Measurements from ENCODE around the gene LCE7A. TPM values are rescaled to one million over a fixed set of nuclear protein-coding genes. Genes with fewer than 3 reads are reported as not detected.

The LCE7A gene
- total RNA-seq, 1 donor from 2014 or later = not detected

DNA sequence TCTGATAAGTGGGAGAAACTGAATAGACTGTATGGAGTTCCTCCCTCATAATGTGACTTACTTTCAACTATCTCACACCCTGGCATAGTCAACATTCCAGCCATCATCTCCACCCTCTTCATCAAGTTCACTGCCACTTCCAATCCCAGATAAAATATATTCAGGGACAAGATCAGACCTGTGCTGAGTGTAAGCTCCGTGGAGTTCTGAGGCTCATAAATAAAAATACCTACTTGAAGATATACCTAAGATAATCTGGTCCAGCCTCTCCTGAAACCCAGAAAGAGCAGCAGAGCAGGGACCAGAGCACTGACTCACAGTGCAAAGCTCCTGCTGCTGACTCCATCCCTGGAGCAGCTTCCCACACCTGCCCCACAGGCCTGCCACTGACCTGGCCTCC, 1.7 kb upstream of the LCE7A start:
- Histone ChIP-seq H3K9me3 (no peaks in the 10 kb centered on the region), H3K36me3 (no peaks in the 10 kb centered on the region), H3K4me1 (no peaks in the 10 kb centered on the region), H3K4me3 (no peak overlapping the region), H3K27ac (no peak overlapping the region), H3K27me3 (ENCODE audit: low read depth) (no peaks in the 10 kb centered on the region)
- TF ChIP-seq, protein P1, sequence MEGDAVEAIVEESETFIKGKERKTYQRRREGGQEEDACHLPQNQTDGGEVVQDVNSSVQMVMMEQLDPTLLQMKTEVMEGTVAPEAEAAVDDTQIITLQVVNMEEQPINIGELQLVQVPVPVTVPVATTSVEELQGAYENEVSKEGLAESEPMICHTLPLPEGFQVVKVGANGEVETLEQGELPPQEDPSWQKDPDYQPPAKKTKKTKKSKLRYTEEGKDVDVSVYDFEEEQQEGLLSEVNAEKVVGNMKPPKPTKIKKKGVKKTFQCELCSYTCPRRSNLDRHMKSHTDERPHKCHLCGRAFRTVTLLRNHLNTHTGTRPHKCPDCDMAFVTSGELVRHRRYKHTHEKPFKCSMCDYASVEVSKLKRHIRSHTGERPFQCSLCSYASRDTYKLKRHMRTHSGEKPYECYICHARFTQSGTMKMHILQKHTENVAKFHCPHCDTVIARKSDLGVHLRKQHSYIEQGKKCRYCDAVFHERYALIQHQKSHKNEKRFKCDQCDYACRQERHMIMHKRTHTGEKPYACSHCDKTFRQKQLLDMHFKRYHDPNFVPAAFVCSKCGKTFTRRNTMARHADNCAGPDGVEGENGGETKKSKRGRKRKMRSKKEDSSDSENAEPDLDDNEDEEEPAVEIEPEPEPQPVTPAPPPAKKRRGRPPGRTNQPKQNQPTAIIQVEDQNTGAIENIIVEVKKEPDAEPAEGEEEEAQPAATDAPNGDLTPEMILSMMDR (IDR thresholded peaks at IDR 0.05) = no peak
- DNase-seq (no peak), ATAC-seq (no peak)
- intact Hi-C loops (cut with DNase I) = no loop called here

GRCh38 chr1:152860129-152860528, 333 bp downstream of the LCE7A start:
- ATAC-seq (no peak), DNase-seq (no peak)
- Histone ChIP-seq H3K36me3 (no peaks in the 10 kb centered on the region), H3K27me3 (ENCODE audit: low read depth) (no peaks in the 10 kb centered on the region), H3K4me3 (no peak overlapping the region), H3K4me1 (no peaks in the 10 kb centered on the region), H3K9me3 (no peaks in the 10 kb centered on the region), H3K27ac (no peak overlapping the region)
- TF ChIP-seq, protein P1 (IDR thresholded peaks at IDR 0.05) = no peak
- intact Hi-C loops (cut with DNase I) = no loop called here

DNA sequence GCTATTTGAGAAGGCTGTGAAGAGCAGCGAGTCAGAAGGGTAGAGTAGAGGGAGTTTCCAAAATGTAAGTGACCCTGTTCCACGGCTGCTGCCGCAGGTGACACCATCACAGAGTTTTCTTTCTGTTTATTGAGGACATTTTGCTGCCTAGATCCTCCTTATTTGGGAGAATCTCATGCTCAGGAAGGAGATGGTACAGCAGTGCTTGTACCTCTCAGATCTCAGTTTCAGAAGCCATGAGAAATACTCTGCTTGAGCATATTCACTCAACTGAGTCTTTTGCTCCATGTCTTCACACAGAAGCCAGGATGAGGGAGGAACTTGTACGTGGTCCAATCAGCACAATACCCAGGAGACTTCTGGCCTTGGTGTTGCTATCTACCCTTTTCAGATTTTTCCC, 1.6 kb downstream of the LCE7A start:
- Histone ChIP-seq H3K4me1 (no peaks in the 10 kb centered on the region), H3K27ac (no peak overlapping the region), H3K9me3 (no peaks in the 10 kb centered on the region), H3K36me3 (no peaks in the 10 kb centered on the region), H3K4me3 (no peak overlapping the region), H3K27me3 (ENCODE audit: low read depth) (no peaks in the 10 kb centered on the region)
- intact Hi-C loops (cut with DNase I) = no loop called here
- ATAC-seq = no peak
- TF ChIP-seq, protein P1 (IDR thresholded peaks at IDR 0.05) = no peak
- DNase-seq = no peak

GRCh38 chr1:152864443-152864842, 4.6 kb downstream of the LCE7A start:
- TF ChIP-seq, protein P1 (IDR thresholded peaks at IDR 0.05) = no peak
- no peak for ATAC-seq
- DNase-seq = no peak
- Histone ChIP-seq H3K9me3 (no peaks in the 10 kb centered on the region), H3K36me3 (no peaks in the 10 kb centered on the region), H3K4me3 (no peak overlapping the region), H3K4me1 (no peaks in the 10 kb centered on the region), H3K27ac (no peak overlapping the region), H3K27me3 (ENCODE audit: low read depth) (no peaks in the 10 kb centered on the region)
- intact Hi-C loops (cut with DNase I) = no loop called here

- Histone ChIP-seq H3K36me3 (no peaks in the 10 kb centered on the region), H3K4me3 (no peak overlapping the region), H3K9me3 (no peaks in the 10 kb centered on the region), H3K27ac (no peak overlapping the region), H3K4me1 (no peaks in the 10 kb centered on the region), H3K27me3 (ENCODE audit: low read depth) (no peaks in the 10 kb centered on the region)
- ATAC-seq (no peak), DNase-seq (no peak)
- intact Hi-C loops (cut with DNase I) = no loop called here
- TF ChIP-seq, protein P1 (IDR thresholded peaks at IDR 0.05) = no peak
Measured at GRCh38 chr1:152866321-152866720, 6.5 kb downstream of the LCE7A start.
